Thoracic aorta (tissue), 2 donors: ENCODE results near the gene BARX1. TPM values are rescaled to one million over a fixed set of nuclear protein-coding genes. Genes with fewer than 3 reads are reported as not detected.

ENCODE experiments used
- ATAC-seq: fragments of 150-250 bp; one replicate; pipeline ENCODE4 v1.8.0; 2017; ENCODE audit warnings: low read depth; ENCODE audit not compliant: insufficient number of reproducible peaks, low FRiP score
- DNase-seq: peaks from one replicate; pipeline ENCODE4 v3.0.0-alpha.2; 2020; ENCODE audit warnings: low spot score
- H3K27ac ChIP-seq, 2 donors: fragments of 200-600 bp; sonication (generic); 1 replicate in 1 of 2; 2 replicates in 1 of 2; pipeline ENCODE4 v1.5.1; 2016; ENCODE audit warnings: mild to moderate bottlenecking in 2 of 2, moderate library complexity in 2 of 2
- H3K27me3 ChIP-seq: fragments of 200-600 bp; sonication (generic); replicated peaks from 2 replicates; pipeline ENCODE4 v1.6.0; 2016; ENCODE audit warnings: mild to moderate bottlenecking; ENCODE audit not compliant: insufficient read depth
- H3K36me3 ChIP-seq: fragments of 200-600 bp; sonication (generic); one replicate; pipeline ENCODE4 v1.5.1; 2016
- H3K4me1 ChIP-seq, 2 donors: fragments of 200-600 bp; sonication (generic); 1 replicate in 1 of 2; 2 replicates in 1 of 2; pipeline versions ENCODE4 v1.5.1 to v1.6.0; 2016; ENCODE audit warnings: low read depth in 2 of 2, mild to moderate bottlenecking in 1 of 2; ENCODE audit not compliant: control insufficient read depth in 1 of 2
- H3K4me3 ChIP-seq: fragments of 200-600 bp; sonication (generic); 2 replicates; pipeline ENCODE4 v1.5.1; 2016; ENCODE audit warnings: mild to moderate bottlenecking
- H3K9me3 ChIP-seq: fragments of 200-600 bp; sonication (generic); 2 replicates; pipeline ENCODE4 v1.5.1; 2016
- total RNA-seq, 2 donors: library from RNA; depleted of rRNA; stranded (reverse); fragments of >200 nt; gene quantifications; one replicate each; pipeline versions ENCODE4 v1.1.0 to v1.2.3, GENCODE V29; 2016
- TF ChIP-seq, protein P1 (sequence below): fragments of 200-600 bp; sonication (generic); IDR thresholded peaks from one replicate; pipeline ENCODE4 v1.5.1; 2019; ENCODE audit warnings: antibody characterized with exemption

Gene BARX1, protein sequence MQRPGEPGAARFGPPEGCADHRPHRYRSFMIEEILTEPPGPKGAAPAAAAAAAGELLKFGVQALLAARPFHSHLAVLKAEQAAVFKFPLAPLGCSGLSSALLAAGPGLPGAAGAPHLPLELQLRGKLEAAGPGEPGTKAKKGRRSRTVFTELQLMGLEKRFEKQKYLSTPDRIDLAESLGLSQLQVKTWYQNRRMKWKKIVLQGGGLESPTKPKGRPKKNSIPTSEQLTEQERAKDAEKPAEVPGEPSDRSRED
- not detected for total RNA-seq

GRCh38 chr9:93955111-93955980 is at the start of gene BARX1:
Gene BARX1 (minus strand): TSS chr9:93955355. CDS start chr9:93955146, 209 bp downstream.
- TF ChIP-seq, protein P1, sequence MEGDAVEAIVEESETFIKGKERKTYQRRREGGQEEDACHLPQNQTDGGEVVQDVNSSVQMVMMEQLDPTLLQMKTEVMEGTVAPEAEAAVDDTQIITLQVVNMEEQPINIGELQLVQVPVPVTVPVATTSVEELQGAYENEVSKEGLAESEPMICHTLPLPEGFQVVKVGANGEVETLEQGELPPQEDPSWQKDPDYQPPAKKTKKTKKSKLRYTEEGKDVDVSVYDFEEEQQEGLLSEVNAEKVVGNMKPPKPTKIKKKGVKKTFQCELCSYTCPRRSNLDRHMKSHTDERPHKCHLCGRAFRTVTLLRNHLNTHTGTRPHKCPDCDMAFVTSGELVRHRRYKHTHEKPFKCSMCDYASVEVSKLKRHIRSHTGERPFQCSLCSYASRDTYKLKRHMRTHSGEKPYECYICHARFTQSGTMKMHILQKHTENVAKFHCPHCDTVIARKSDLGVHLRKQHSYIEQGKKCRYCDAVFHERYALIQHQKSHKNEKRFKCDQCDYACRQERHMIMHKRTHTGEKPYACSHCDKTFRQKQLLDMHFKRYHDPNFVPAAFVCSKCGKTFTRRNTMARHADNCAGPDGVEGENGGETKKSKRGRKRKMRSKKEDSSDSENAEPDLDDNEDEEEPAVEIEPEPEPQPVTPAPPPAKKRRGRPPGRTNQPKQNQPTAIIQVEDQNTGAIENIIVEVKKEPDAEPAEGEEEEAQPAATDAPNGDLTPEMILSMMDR: no peak
- Histone ChIP-seq H3K4me3 (peak within 1 kb of the TSS; percentile 69), H3K27me3 (peaks cover 55% of the 10 kb centered on the region), H3K36me3 (no peaks in the 10 kb centered on the region), H3K4me1 (peaks cover 25 to 71% of the 10 kb centered on the region in 2 donors), H3K27ac (no peak within 1 kb of the TSS), H3K9me3 (no peaks in the 10 kb centered on the region)
- ATAC-seq (no peak), DNase-seq (no peak)

- ATAC-seq (no peak), DNase-seq (no peak)
- Histone ChIP-seq H3K4me1 (no peaks in the 10 kb centered on the region), H3K9me3 (no peaks in the 10 kb centered on the region), H3K27me3 (no peaks in the 10 kb centered on the region), H3K4me3 (no peak overlapping the region), H3K27ac (no peak overlapping the region), H3K36me3 (no peaks in the 10 kb centered on the region)
- TF ChIP-seq, protein P1: peak; percentile 44
Measured at GRCh38 chr9:94002316-94003140, 47.4 kb upstream of the BARX1 start.

GRCh38 chr9:93996863-93997262 is 41.7 kb upstream of the BARX1 start:
- Histone ChIP-seq H3K27me3 (no peaks in the 10 kb centered on the region), H3K36me3 (no peaks in the 10 kb centered on the region), H3K4me3 (no peak overlapping the region), H3K27ac (no peak overlapping the region), H3K4me1 (no peaks in the 10 kb centered on the region), H3K9me3 (no peaks in the 10 kb centered on the region)
- no peak for DNase-seq
- TF ChIP-seq, protein P1: no peak
- no peak for ATAC-seq

- TF ChIP-seq, protein P1: no peak
- no peaks in the 10 kb centered on the region for H3K27me3 ChIP-seq
- ATAC-seq: no peak
- no peaks in the 10 kb centered on the region for H3K9me3 ChIP-seq
- H3K27ac ChIP-seq: no peak overlapping the region
- H3K4me3 ChIP-seq: no peak overlapping the region
- DNase-seq: no peak
- H3K36me3 ChIP-seq: no peaks in the 10 kb centered on the region
- no peaks in the 10 kb centered on the region for H3K4me1 ChIP-seq
Measured at GRCh38 chr9:93996367-93996766, 41.2 kb upstream of the BARX1 start.

GRCh38 chr9:93994545-93994944 is 39.4 kb upstream of the BARX1 start:
- no peaks in the 10 kb centered on the region for H3K4me1 ChIP-seq
- ATAC-seq (no peak), DNase-seq (no peak)
- H3K9me3 ChIP-seq: no peaks in the 10 kb centered on the region
- H3K27me3 ChIP-seq: no peaks in the 10 kb centered on the region
- TF ChIP-seq, protein P1: no peak
- H3K27ac ChIP-seq: no peak overlapping the region
- no peak overlapping the region for H3K4me3 ChIP-seq
- no peaks in the 10 kb centered on the region for H3K36me3 ChIP-seq
